Lower lobe of right lung (tissue), 2 donors: Measurements from ENCODE around the gene VIPR2. TPM values are rescaled to one million over a fixed set of nuclear protein-coding genes. Genes with fewer than 3 reads are reported as not detected.
"Not testable (repeated sequence)": the region's sequence is repeated elsewhere in the genome, so short reads cannot be mapped to it uniquely, and the experiment has no call there.

Source experiments
- ATAC-seq, 2 donors: fragments of 200-7000 bp; cut with Tn5 transposase; one replicate each; pipeline ENCODE4 v1.9.1; 2020 to 2022; ENCODE audit warnings: mild to moderate bottlenecking in 2 of 2, moderate library complexity in 2 of 2
- DNase-seq: peaks from one replicate; pipeline ENCODE4 v3.0.0-alpha.2; 2020
- H3K27ac ChIP-seq: fragments of 200-600 bp; one replicate; pipeline ENCODE4 v1.8.0; 2022
- H3K27me3 ChIP-seq: fragments of 200-600 bp; one replicate; pipeline ENCODE4 v1.8.0; 2022; ENCODE audit warnings: low read depth
- H3K36me3 ChIP-seq: fragments of 200-600 bp; one replicate; pipeline ENCODE4 v1.8.0; 2022; ENCODE audit warnings: mild to moderate bottlenecking
- H3K4me1 ChIP-seq: fragments of 200-600 bp; one replicate; pipeline ENCODE4 v1.8.0; 2022
- H3K4me3 ChIP-seq: fragments of 200-600 bp; one replicate; pipeline ENCODE4 v1.8.0; 2022; ENCODE audit warnings: mild to moderate bottlenecking
- H3K9me3 ChIP-seq: fragments of 200-600 bp; one replicate; pipeline ENCODE4 v1.8.0; 2022
- intact Hi-C: fragments of 100-400 bp; cut with DNase I; formaldehyde crosslinking; loops from one replicate; pipeline ENCODE4 v1.11.0; 2022
- total RNA-seq: library from RNA; stranded (reverse); fragmentation: NEBNext Ultra II Directional; extraction: Animal tissue kit (Norgen Biotek cat#: 25700); gene quantifications from one replicate; pipeline ENCODE4 v1.2.1, GENCODE V29; 2021
- TF ChIP-seq, protein P1 (sequence below): fragments of 200-600 bp; IDR thresholded peaks from one replicate; pipeline ENCODE4 v1.8.0; 2022; ENCODE audit warnings: antibody characterized with exemption, mild to moderate bottlenecking
- donor health status: DM: no; HTN: yes; CAD: no; lungs with severe emphysema.

VIPR2 gene
- total RNA-seq, 1 donor from 2014 or later: 0.80 TPM

DNA sequence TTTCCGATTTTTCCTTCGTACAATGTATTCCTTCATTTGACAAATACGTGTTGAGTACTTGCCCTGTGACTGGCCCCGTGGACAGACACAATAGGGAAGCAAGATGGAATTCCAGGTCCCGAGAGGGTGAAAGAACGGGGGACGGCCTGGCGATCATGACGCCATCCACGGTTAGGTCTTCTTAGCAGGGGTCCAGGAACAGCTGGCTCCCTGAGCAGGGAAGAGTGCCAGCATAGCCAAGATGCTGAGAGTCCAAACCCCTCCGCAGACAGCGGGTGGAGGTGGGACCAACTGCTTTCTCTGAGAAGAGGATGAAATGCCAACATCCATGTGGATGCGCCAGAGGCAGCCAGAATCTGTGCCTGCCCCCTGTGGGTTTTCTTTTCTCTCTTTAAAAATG lies 144.6 kb downstream of the VIPR2 start:
- Histone ChIP-seq H3K36me3 (no peaks in the 10 kb centered on the region), H3K27me3 (peaks cover 16% of the 10 kb centered on the region), H3K4me3 (no peak overlapping the region), H3K27ac (no peak overlapping the region), H3K4me1 (no peaks in the 10 kb centered on the region), H3K9me3 (no peaks in the 10 kb centered on the region)
- ATAC-seq (no peak), DNase-seq (no peak)
- TF ChIP-seq, protein P1, sequence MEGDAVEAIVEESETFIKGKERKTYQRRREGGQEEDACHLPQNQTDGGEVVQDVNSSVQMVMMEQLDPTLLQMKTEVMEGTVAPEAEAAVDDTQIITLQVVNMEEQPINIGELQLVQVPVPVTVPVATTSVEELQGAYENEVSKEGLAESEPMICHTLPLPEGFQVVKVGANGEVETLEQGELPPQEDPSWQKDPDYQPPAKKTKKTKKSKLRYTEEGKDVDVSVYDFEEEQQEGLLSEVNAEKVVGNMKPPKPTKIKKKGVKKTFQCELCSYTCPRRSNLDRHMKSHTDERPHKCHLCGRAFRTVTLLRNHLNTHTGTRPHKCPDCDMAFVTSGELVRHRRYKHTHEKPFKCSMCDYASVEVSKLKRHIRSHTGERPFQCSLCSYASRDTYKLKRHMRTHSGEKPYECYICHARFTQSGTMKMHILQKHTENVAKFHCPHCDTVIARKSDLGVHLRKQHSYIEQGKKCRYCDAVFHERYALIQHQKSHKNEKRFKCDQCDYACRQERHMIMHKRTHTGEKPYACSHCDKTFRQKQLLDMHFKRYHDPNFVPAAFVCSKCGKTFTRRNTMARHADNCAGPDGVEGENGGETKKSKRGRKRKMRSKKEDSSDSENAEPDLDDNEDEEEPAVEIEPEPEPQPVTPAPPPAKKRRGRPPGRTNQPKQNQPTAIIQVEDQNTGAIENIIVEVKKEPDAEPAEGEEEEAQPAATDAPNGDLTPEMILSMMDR: no peak
- intact Hi-C loops: no loop called here

DNA sequence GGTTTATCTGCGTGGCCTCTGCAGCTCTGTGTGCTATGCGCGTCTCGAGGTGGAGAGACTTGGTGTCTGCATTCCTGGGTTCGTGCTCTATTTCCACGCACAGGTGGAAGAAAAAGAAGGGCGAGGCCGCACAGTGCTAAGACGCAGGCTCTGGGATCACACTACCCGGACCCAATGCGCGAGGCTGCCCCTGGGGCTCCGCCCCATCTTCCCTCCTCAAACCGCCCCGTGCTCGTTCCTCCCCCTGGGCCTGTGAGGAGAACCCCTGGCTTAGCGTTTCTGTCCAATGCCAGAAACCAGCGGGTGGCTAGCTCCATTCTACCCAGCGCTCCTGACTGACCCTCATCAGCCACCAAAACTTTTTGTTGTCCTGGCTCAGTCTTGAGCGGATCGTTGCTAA lies 145.2 kb downstream of the VIPR2 start:
- intact Hi-C loops: no loop called here
- Histone ChIP-seq H3K27ac (no peak overlapping the region), H3K9me3 (no peaks in the 10 kb centered on the region), H3K27me3 (peaks cover 16% of the 10 kb centered on the region), H3K36me3 (no peaks in the 10 kb centered on the region), H3K4me1 (no peaks in the 10 kb centered on the region), H3K4me3 (no peak overlapping the region)
- DNase-seq (no peak), ATAC-seq (no peak)
- TF ChIP-seq, protein P1: no peak

DNA sequence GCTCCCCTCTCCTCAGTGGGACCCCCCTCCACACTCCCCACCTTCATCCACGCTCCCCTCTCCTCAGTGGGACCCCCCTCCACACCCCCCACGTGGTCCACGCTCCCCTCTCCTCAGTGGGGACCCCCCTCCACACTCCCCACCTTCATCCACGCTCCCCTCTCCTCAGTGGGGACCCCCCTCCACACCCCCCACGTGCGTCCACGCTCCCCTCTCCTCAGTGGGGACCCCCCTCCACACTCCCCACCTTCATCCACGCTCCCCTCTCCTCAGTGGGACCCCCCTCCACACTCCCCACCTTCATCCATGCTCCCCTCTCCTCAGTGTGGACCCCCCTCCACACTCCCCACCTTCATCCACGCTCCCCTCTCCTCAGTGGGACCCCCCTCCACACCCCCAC lies 146.4 kb downstream of the VIPR2 start:
- H3K27ac ChIP-seq, H3K4me1 ChIP-seq, H3K9me3 ChIP-seq, H3K36me3 ChIP-seq, intact Hi-C loops, H3K4me3 ChIP-seq, ATAC-seq, DNase-seq: not testable (repeated sequence)
- H3K27me3 ChIP-seq: peaks cover 27% of the 10 kb centered on the region

DNA sequence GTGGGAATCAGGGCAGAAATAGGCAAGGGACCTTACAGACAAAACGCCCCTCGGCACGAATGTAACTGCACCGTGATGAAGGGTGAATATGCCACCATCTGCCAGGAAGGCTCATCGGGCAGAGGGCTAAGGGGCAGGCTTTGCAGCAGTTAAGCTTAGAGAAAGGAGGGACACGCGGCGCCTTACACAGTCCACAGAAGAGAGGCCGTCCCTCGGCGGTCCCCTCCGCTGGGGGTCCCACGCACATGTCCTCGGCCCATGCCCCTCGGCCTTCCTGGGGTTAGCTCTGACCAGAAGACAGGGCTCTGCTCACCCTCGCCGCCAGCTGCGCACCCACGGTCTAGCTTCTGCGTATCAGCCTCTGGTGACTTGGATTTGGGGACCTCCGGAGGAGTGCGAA lies 147.2 kb downstream of the VIPR2 start:
- no peaks in the 10 kb centered on the region for H3K4me1 ChIP-seq
- no peaks in the 10 kb centered on the region for H3K36me3 ChIP-seq
- no peak for DNase-seq
- no peak overlapping the region for H3K27ac ChIP-seq
- intact Hi-C loops: no loop called here
- TF ChIP-seq, protein P1: no peak
- H3K4me3 ChIP-seq: no peak overlapping the region
- peaks cover 31% of the 10 kb centered on the region for H3K27me3 ChIP-seq
- peak in 1 of 2 donors; percentile 46 for ATAC-seq
- H3K9me3 ChIP-seq: no peaks in the 10 kb centered on the region

DNA sequence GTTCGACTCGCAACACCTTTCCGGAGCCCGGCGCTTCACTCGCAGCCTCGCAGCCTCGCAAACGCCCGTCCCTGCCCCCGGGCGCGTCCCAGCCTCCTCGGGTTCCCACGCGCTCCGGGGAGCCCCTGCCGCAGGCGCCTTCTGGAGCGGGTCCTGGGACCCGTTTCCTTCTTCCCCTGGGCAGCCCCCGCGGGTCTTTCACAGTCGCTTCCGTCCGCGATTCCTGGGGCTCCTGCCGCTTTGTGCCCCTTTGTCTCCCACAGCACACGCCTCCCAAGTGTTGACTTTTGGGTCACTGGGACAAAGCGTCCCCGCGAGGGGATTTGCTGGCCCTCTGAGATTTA lies 147.6 kb downstream of the VIPR2 start:
- Histone ChIP-seq H3K27ac (no peak overlapping the region), H3K9me3 (no peaks in the 10 kb centered on the region), H3K36me3 (no peaks in the 10 kb centered on the region), H3K4me3 (no peak overlapping the region), H3K27me3 (peaks cover 34% of the 10 kb centered on the region), H3K4me1 (no peaks in the 10 kb centered on the region)
- DNase-seq (no peak), ATAC-seq (no peak)
- intact Hi-C loops: no loop called here
- TF ChIP-seq, protein P1: no peak

DNA sequence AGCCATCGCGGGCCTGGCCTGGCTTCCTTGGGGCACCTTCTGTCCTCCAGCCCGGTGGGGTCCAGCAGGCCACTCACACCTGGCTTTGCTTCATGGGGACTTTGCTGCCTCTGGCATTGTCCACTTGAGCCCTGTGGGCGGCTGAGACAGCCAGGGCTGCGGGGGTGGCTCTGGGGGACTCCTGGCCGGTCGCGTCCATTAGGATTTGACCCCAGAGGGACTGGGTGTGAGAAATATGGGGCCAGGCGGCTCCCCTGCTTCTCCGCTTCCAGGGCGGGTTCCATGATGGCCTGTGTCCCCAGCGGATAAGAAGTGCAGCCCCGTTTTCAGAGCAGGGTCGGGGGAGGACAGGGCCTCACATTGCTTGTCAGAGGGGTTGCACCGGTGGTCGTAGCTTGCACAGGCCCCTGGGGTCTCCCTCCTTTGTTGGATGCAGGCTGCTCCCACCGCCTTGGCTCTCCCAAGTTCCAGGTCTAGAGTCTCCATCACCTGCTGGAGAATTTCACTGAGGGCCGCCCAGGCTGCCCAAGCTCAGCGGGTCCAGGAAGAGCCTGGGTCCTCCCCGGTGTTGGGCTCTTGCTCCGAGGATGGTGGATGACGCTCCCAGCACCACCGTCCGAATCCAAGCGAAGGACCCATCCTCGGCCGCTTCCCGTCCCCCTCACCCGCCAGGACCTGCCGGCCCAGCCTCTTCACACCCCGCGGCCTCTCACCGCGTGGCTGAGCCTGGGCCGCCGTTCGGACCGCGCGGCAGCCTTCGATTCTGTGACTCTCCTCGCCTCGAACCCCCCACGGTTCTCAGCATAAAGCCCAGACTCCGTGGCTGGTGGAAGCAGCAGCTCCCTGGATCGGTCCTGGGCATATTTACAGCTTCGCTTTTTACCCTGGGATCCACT lies 148.2 kb downstream of the VIPR2 start:
- Histone ChIP-seq H3K27me3 (peaks cover 40% of the 10 kb centered on the region), H3K36me3 (no peaks in the 10 kb centered on the region), H3K27ac (no peak overlapping the region), H3K9me3 (no peaks in the 10 kb centered on the region), H3K4me1 (no peaks in the 10 kb centered on the region), H3K4me3 (no peak overlapping the region)
- intact Hi-C loops: no loop called here
- DNase-seq (no peak), ATAC-seq (no peak)
- TF ChIP-seq, protein P1: no peak
